WTC11 (cell line): ENCODE data around the gene GNG4. TPM values are rescaled to one million over a fixed set of nuclear protein-coding genes. Genes with fewer than 3 reads are reported as not detected.
A peak's percentile ranks its signal among the peaks of the same experiment; 100 is the strongest.
"Not testable (repeated sequence)": the region's sequence is repeated elsewhere in the genome, so short reads cannot be mapped to it uniquely, and the experiment has no call there.

Experiments used
- ATAC-seq: fragments of 200-7000 bp; cut with Tn5 transposase; 2 replicates; pipeline ENCODE4 v1.10.0; 2021; ENCODE audit warnings: mild to moderate bottlenecking, moderate library complexity
- CTCF ChIA-PET: fragments of 300-600 bp; sonication (Branson Sonifier 250); formaldehyde crosslinking; loops from one replicate; lab custom pipeline; 2021; ENCODE audit warnings: antibody characterized with exemption; lab: Charles Lee
- POLR2A ChIA-PET: fragments of 350-600 bp; sonication (Branson Sonifier 250); formaldehyde crosslinking; loops from one replicate; lab custom pipeline; 2021; ENCODE audit warnings: antibody characterized with exemption; lab: Charles Lee
- DNase-seq: peaks from one replicate; pipeline ENCODE4 v3.0.0; 2021; ENCODE audit warnings: low spot score
- H3K27ac Mint-ChIP-seq: 2 replicates; pipeline ENCODE4 v1.8.0; 2021; ENCODE audit warnings: mixed read lengths
- H3K27me3 Mint-ChIP-seq: 2 replicates; pipeline ENCODE4 v1.8.0; 2021; ENCODE audit warnings: low read depth, mild to moderate bottlenecking, moderate library complexity, mixed read lengths
- H3K36me3 Mint-ChIP-seq: 2 replicates; pipeline ENCODE4 v1.8.0; 2021; ENCODE audit warnings: mixed read lengths
- H3K4me1 Mint-ChIP-seq: 2 replicates; pipeline ENCODE4 v1.8.0; 2022; ENCODE audit warnings: mixed read lengths
- H3K4me3 Mint-ChIP-seq: 2 replicates; pipeline ENCODE4 v1.8.0; 2021; ENCODE audit warnings: mild to moderate bottlenecking, moderate library complexity, mixed read lengths
- H3K9me3 Mint-ChIP-seq: 2 replicates; pipeline ENCODE4 v1.8.0; 2021; ENCODE audit warnings: mixed read lengths
- ARID4B ChIP-seq: sonication (generic); formaldehyde crosslinking; IDR thresholded peaks from 2 replicates; pipeline ENCODE4 v1.8.0; 2023; ENCODE audit warnings: missing genetic modification reagents, mild to moderate bottlenecking, borderline replicate concordance
- ERG ChIP-seq: fragments of 250-450 bp; sonication (Bioruptor Pico); IDR thresholded peaks from 2 replicates; pipeline ENCODE4 v1.8.0; 2021; ENCODE audit warnings: mild to moderate bottlenecking
- GRHL2 ChIP-seq: fragments of 250-450 bp; sonication (Bioruptor Pico); IDR thresholded peaks from 2 replicates; pipeline ENCODE4 v1.8.0; 2022; ENCODE audit warnings: mild to moderate bottlenecking, moderate library complexity; ENCODE audit not compliant: insufficient replicate concordance, severe bottlenecking
- IRF2 ChIP-seq: sonication (generic); formaldehyde crosslinking; IDR thresholded peaks from 2 replicates; pipeline ENCODE4 v1.8.0; 2022; ENCODE audit warnings: low read depth, missing genetic modification reagents, borderline replicate concordance
- JAZF1 ChIP-seq: fragments of 250-450 bp; sonication (Bioruptor Pico); IDR thresholded peaks from 2 replicates; pipeline ENCODE4 v1.9.0; 2021; ENCODE audit warnings: moderate library complexity, mild to moderate bottlenecking, inconsistent platforms
- KAT7 ChIP-seq: sonication (generic); formaldehyde crosslinking; IDR thresholded peaks from 2 replicates; pipeline ENCODE4 v1.8.1; 2023; ENCODE audit warnings: missing genetic modification reagents, mild to moderate bottlenecking, borderline replicate concordance
- RELA ChIP-seq: sonication (generic); formaldehyde crosslinking; IDR thresholded peaks from 2 replicates; pipeline ENCODE4 v1.8.1; 2022; ENCODE audit warnings: missing genetic modification reagents, mild to moderate bottlenecking, borderline replicate concordance
- STAT6 ChIP-seq: sonication (generic); formaldehyde crosslinking; conservative IDR thresholded peaks from 2 replicates; pipeline ENCODE4 v1.8.1; 2023; ENCODE audit warnings: mild to moderate bottlenecking, low read depth, missing genetic modification reagents, moderate library complexity
- USF1 ChIP-seq: sonication (generic); formaldehyde crosslinking; IDR thresholded peaks from 2 replicates; pipeline ENCODE4 v1.8.0; 2022; ENCODE audit warnings: mild to moderate bottlenecking, missing genetic modification reagents
- ZNF263 ChIP-seq: sonication (generic); formaldehyde crosslinking; IDR thresholded peaks from 2 replicates; pipeline ENCODE4 v1.8.1; 2022; ENCODE audit warnings: low read depth, mild to moderate bottlenecking, moderate library complexity, missing genetic modification reagents
- ZNF425 ChIP-seq: fragments of 250-450 bp; sonication (Bioruptor Pico); conservative IDR thresholded peaks from 2 replicates; pipeline ENCODE4 v1.9.0; 2021; ENCODE audit warnings: mild to moderate bottlenecking
- total RNA-seq: library from RNA; stranded (reverse); gene quantifications from 3 replicates; pipeline ENCODE4 v1.2.3, GENCODE V29; 2021

Gene GNG4
- total RNA-seq, 1 experiment from 2014 or later = 38.3 TPM

GRCh38 chr1:235552146-235552716 lies 97.4 kb downstream of the GNG4 start:
- H3K27ac Mint-ChIP-seq = no peak overlapping the region; the same call in 1 of the 2 replicates
- no peak overlapping the region for H3K4me3 Mint-ChIP-seq
- POLR2A ChIA-PET = no interaction called here
- DNase-seq = no peak
- no peak for ATAC-seq
- CTCF ChIA-PET = interaction anchor here (1.0 to 1.6 kb wide), 2 partner anchors 25 to 31 kb away, joined by 4 read pairs; no protein-coding TSS in a partner anchor
- no peaks in the 10 kb centered on the region; the same call in 1 of the 2 replicates for H3K27me3 Mint-ChIP-seq
- no peaks in the 10 kb centered on the region for H3K9me3 Mint-ChIP-seq
- TF ChIP-seq ZNF425 (CRISPR knock-in tag) = no peak
- TF ChIP-seq, all 79 proteins: peak for 0
- no peaks in the 10 kb centered on the region for H3K36me3 Mint-ChIP-seq
- no peaks in the 10 kb centered on the region for H3K4me1 Mint-ChIP-seq

GRCh38 chr1:235549351-235550139 lies 100.0 kb downstream of the GNG4 start:
- TF ChIP-seq ZNF263 (CRISPR knock-in tag) (no peak), USF1 (CRISPR knock-in tag) (no peak), ARID4B (CRISPR knock-in tag) (no peak), KAT7 (CRISPR knock-in tag) (no peak), GRHL2 (CRISPR knock-in tag) (no peak), RELA (CRISPR knock-in tag) (no peak), JAZF1 (no peak), STAT6 (CRISPR knock-in tag) (no peak), IRF2 (CRISPR knock-in tag) (no peak), ERG (CRISPR knock-in tag) (no peak)
- peaks cover 16% of the 10 kb centered on the region for H3K4me1 Mint-ChIP-seq
- no peaks in the 10 kb centered on the region; the same call in 1 of the 2 replicates for H3K27me3 Mint-ChIP-seq
- no peak for ATAC-seq
- H3K4me3 Mint-ChIP-seq = no peak overlapping the region
- POLR2A ChIA-PET = no interaction called here
- DNase-seq = no peak
- no peak overlapping the region for H3K27ac Mint-ChIP-seq
- CTCF ChIA-PET = no interaction called here
- no peaks in the 10 kb centered on the region for H3K36me3 Mint-ChIP-seq
- no peaks in the 10 kb centered on the region for H3K9me3 Mint-ChIP-seq

- Mint-ChIP-seq H3K4me1 (peaks cover 21% of the 10 kb centered on the region), H3K27ac (peak overlapping the region; percentile 60; the same call in 1 of the 2 replicates)
- not testable (repeated sequence) for H3K9me3 Mint-ChIP-seq, H3K4me3 Mint-ChIP-seq, H3K36me3 Mint-ChIP-seq, H3K27me3 Mint-ChIP-seq
- POLR2A ChIA-PET = interaction anchor here (1.4 kb wide), 1 partner anchor 11 kb away, joined by 3 read pairs; no protein-coding TSS in a partner anchor
- DNase-seq (peak; percentile 31), ATAC-seq (peak; percentile 60)
- CTCF ChIA-PET = interaction anchor here (1.3 to 2.5 kb wide), 7 partner anchors 10 to 55 kb away, joined by 4 to 20 read pairs (median 5); partner anchors contain the start of gene B3GALNT2
These were observed 103.0 kb downstream of the GNG4 start for GRCh38 chr1:235546369-235547155.
